K562 (cell line): ENCODE data around the gene CHMP1A.

Experiments
- NFYB ChIP-seq: IDR thresholded peaks from 2 replicates; pipeline ENCODE4 v1.6.1; 2011; ENCODE audit warnings: mild to moderate bottlenecking, moderate library complexity; ENCODE audit not compliant: insufficient read length; ENCODE audit errors: extremely low read depth
- ZNF780A ChIP-seq: fragments of 250-450 bp; sonication (Bioruptor Pico); IDR thresholded peaks from 2 replicates; pipeline ENCODE4 v1.5.0; 2021; ENCODE audit warnings: mild to moderate bottlenecking

- TF ChIP-seq ZNF780A (CRISPR knock-in tag) (no peak), NFYB (no peak)
Observed at GRCh38 chr16:89655062-89655643, 2.4 kb downstream of the CHMP1A start.
